Caco-2 (cell line): ENCODE measurements around the gene METTL14. TPM values are rescaled to one million over a fixed set of nuclear protein-coding genes. Genes with fewer than 3 reads are reported as not detected.

ENCODE experiments used
- BruUV-seq: library from RNA; stranded (reverse); fragments of 400-500 nt; replicated peaks from 2 replicates; lab custom pipeline; 2021; lab: Mats Ljungman, UMichigan
- CTCF ChIA-PET: fragments of 300-600 bp; sonication (Branson Sonifier 250); formaldehyde crosslinking; loops from one replicate; lab custom pipeline; 2022; ENCODE audit warnings: antibody characterized with exemption; lab: Charles Lee
- POLR2A ChIA-PET: fragments of 300-600 bp; sonication (Branson Sonifier 250); formaldehyde crosslinking; loops from one replicate; lab custom pipeline; 2022; ENCODE audit warnings: antibody characterized with exemption; lab: Charles Lee
- DNase-seq, 2 experiments: peaks; one replicate each; pipeline versions ENCODE4 v3.0.0 to v3.0.0-alpha.2; 2020 to 2022
- H3K27me3 ChIP-seq: replicated peaks from 2 replicates; pipeline ENCODE4 v1.6.0; 2011; ENCODE audit warnings: low read length; ENCODE audit not compliant: control insufficient read depth, insufficient read depth
- H3K36me3 ChIP-seq: 2 replicates; pipeline ENCODE4 v1.5.1; 2011; ENCODE audit warnings: low read length; ENCODE audit not compliant: control insufficient read depth, insufficient read depth
- H3K4me1 ChIP-seq: fragments of 250-450 bp; sonication (Bioruptor Pico); 2 replicates; pipeline ENCODE4 v1.5.1; 2020; ENCODE audit warnings: mild to moderate bottlenecking
- H3K4me3 ChIP-seq: 2 replicates; pipeline ENCODE4 v1.5.1; 2011; ENCODE audit warnings: low read depth, mild to moderate bottlenecking, control low read depth, low read length
- H3K9me3 ChIP-seq: fragments of 250-450 bp; sonication (Bioruptor Pico); 2 replicates; pipeline ENCODE4 v1.5.1; 2020; ENCODE audit warnings: mild to moderate bottlenecking, moderate library complexity
- H3K27ac Mint-ChIP-seq: one replicate; pipeline ENCODE4 v1.8.0; 2022; ENCODE audit warnings: mixed read lengths; ENCODE audit not compliant: unreplicated experiment
- H3K27me3 Mint-ChIP-seq: one replicate; pipeline ENCODE4 v1.8.0; 2022; ENCODE audit warnings: mixed read lengths; ENCODE audit not compliant: insufficient read depth, unreplicated experiment
- H3K36me3 Mint-ChIP-seq: one replicate; pipeline ENCODE4 v1.8.0; 2022; ENCODE audit warnings: mild to moderate bottlenecking, mixed read lengths; ENCODE audit not compliant: insufficient read depth, unreplicated experiment
- H3K4me1 Mint-ChIP-seq: one replicate; pipeline ENCODE4 v1.8.0; 2022; ENCODE audit warnings: low read depth, mixed read lengths; ENCODE audit not compliant: unreplicated experiment
- H3K4me3 Mint-ChIP-seq: one replicate; pipeline ENCODE4 v1.8.0; 2022; ENCODE audit warnings: mild to moderate bottlenecking, moderate library complexity, mixed read lengths; ENCODE audit not compliant: unreplicated experiment
- H3K9me3 Mint-ChIP-seq: one replicate; pipeline ENCODE4 v1.8.0; 2022; ENCODE audit warnings: mixed read lengths; ENCODE audit not compliant: unreplicated experiment
- intact Hi-C: fragments of 100-400 bp; cut with micrococcal nuclease; formaldehyde crosslinking; loops from one replicate; pipeline ENCODE4 v1.10.0; 2022; ENCODE audit not compliant: unreplicated experiment
- total RNA-seq: library from RNA; stranded (reverse); gene quantifications from 2 replicates; pipeline ENCODE4 v1.2.3, GENCODE V29; 2022
- TF ChIP-seq, protein P1 (sequence below), 2 experiments: fragments of 200-600 bp in 1 of 2; IDR thresholded peaks; 1 replicate in 1 of 2; 2 replicates in 1 of 2; pipeline versions ENCODE4 v1.5.1 to v1.8.0; 2011 to 2022; ENCODE audit warnings: antibody characterized with exemption in 1 of 2, control low read depth in 1 of 2, inconsistent platforms in 1 of 2, low read depth in 1 of 2, low read length in 1 of 2, mild to moderate bottlenecking in 1 of 2, moderate library complexity in 1 of 2; ENCODE audit not compliant: insufficient read depth in 1 of 2, severe bottlenecking in 1 of 2, unreplicated experiment in 1 of 2

The METTL14 gene
- total RNA-seq, 1 experiment from 2014 or later, result 46.7 TPM

DNA sequence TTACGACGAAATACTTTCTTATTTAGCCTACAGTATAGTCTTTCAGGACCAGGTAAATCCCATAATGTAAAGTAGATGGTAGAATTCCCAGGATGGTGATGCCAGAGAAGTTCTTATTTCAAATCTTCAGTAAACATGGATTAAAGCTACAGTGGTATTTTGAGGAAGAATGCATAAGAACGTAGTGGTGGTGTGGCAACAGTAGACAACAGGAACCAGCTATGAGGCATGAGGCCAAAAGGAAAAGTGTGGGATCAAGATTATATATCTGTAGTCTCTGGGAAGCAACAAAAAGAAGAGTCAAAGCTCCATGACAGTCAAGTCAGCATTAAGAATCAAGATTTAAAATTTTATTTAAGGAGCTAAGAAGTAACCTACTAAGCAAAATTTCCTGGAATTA, 60.2 kb downstream of the METTL14 start:
- Mint-ChIP-seq H3K36me3 (peaks cover 19% of the 10 kb centered on the region), H3K4me1 (no peaks in the 10 kb centered on the region), H3K9me3 (no peaks in the 10 kb centered on the region), H3K27me3 (no peaks in the 10 kb centered on the region), H3K4me3 (no peak overlapping the region), H3K27ac (no peak overlapping the region)
- BruUV-seq, result no TSS peak
- POLR2A ChIA-PET, result interaction anchor here (0.6 kb wide), 1 partner anchor 124 kb away, joined by 3 read pairs; no protein-coding TSS in a partner anchor
- no peak for DNase-seq
- intact Hi-C loops, result no loop called here
- CTCF ChIA-PET, result no interaction called here
- H3K4me3 ChIP-seq, result no peak overlapping the region
- no peaks in the 10 kb centered on the region for H3K36me3 ChIP-seq
- no peaks in the 10 kb centered on the region for H3K4me1 ChIP-seq
- TF ChIP-seq, protein P1, sequence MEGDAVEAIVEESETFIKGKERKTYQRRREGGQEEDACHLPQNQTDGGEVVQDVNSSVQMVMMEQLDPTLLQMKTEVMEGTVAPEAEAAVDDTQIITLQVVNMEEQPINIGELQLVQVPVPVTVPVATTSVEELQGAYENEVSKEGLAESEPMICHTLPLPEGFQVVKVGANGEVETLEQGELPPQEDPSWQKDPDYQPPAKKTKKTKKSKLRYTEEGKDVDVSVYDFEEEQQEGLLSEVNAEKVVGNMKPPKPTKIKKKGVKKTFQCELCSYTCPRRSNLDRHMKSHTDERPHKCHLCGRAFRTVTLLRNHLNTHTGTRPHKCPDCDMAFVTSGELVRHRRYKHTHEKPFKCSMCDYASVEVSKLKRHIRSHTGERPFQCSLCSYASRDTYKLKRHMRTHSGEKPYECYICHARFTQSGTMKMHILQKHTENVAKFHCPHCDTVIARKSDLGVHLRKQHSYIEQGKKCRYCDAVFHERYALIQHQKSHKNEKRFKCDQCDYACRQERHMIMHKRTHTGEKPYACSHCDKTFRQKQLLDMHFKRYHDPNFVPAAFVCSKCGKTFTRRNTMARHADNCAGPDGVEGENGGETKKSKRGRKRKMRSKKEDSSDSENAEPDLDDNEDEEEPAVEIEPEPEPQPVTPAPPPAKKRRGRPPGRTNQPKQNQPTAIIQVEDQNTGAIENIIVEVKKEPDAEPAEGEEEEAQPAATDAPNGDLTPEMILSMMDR (IDR thresholded peaks at IDR 0.05; ENCODE audit: insufficient read depth in 1 of 2, low read depth in 1 of 2, low read length in 1 of 2, severe bottlenecking in 1 of 2, unreplicated experiment in 1 of 2), result no peak
- no peaks in the 10 kb centered on the region for H3K9me3 ChIP-seq
- no peaks in the 10 kb centered on the region for H3K27me3 ChIP-seq

DNA sequence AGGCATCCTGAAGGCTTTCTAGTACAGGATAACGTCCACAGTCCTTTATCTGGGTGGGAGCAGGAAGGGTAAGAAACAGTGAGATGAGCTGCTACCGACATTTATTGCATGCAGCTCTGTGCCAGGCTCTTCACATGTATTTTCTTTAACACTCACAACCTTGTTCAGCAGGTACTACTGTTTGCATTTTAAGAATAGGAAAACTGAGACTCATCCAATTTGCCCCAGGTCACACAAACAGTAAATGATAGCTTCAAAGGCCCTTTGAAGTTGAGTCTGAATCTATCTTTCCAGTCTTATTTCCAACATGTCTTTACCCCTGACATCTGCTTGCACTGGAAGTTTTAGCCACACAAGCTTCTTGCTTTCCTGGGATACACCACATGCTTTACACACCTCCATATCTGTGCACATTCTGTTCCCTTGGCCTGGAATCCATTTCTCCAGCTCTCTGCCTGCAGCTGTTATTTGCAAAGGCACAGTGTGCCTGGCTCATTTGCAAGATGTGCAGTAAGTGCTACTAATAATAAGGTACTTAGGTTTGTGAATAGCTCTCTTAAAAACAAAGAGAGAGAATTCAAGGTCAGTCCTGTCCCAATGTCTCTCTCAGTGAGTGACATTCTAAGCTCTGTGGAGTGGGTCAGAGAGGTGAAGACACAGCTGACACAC, 61.2 kb downstream of the METTL14 start:
- intact Hi-C loops, result no loop called here
- no peak for DNase-seq
- TF ChIP-seq, protein P1 (IDR thresholded peaks at IDR 0.05; ENCODE audit: insufficient read depth in 1 of 2, low read depth in 1 of 2, low read length in 1 of 2, severe bottlenecking in 1 of 2, unreplicated experiment in 1 of 2), result no peak
- ChIA-PET POLR2A (no interaction called here), CTCF (no interaction called here)
- Histone ChIP-seq H3K27me3 (no peaks in the 10 kb centered on the region), H3K9me3 (no peaks in the 10 kb centered on the region), H3K4me1 (no peaks in the 10 kb centered on the region), H3K4me3 (no peak overlapping the region), H3K36me3 (no peaks in the 10 kb centered on the region)
- no peaks in the 10 kb centered on the region for H3K9me3 Mint-ChIP-seq
- BruUV-seq, result no TSS peak
- no peak overlapping the region for H3K27ac Mint-ChIP-seq
- peaks cover 23% of the 10 kb centered on the region for H3K36me3 Mint-ChIP-seq
- H3K4me3 Mint-ChIP-seq, result no peak overlapping the region
- no peaks in the 10 kb centered on the region for H3K4me1 Mint-ChIP-seq
- no peaks in the 10 kb centered on the region for H3K27me3 Mint-ChIP-seq

DNA sequence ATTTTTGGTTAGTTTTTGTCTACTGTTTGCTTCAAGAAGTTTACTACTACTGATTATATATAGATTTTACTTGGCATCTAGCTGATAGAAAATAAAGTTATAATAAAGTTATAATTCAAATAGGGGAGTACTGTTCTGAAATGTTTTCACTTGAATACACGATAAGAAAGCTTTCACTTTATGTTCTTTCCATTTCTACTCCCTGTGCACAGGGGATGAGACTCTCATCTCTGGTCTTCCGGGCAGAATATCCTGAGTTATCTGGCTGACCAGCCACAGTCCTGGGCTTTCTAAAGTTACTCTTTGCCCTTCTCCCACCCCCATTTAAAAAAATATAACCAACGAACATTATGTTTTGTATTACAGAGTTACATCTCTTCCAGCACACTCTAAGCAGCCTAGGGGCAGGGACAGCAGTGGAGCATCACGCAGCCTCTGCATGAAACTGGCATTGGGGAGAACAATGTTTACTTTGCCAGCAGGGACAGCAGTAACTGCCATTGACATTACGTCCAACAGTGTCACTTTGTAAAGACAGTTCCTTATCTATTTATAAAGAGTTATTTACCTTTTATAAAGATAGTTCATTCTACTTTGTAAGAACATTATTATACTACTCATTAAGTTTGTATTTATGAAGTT, 64.3 kb downstream of the METTL14 start:
- Mint-ChIP-seq H3K27ac (no peak overlapping the region), H3K4me1 (peaks cover 6% of the 10 kb centered on the region), H3K27me3 (no peaks in the 10 kb centered on the region), H3K36me3 (peaks cover 16% of the 10 kb centered on the region), H3K9me3 (no peaks in the 10 kb centered on the region), H3K4me3 (no peak overlapping the region)
- H3K4me3 ChIP-seq, result no peak overlapping the region
- intact Hi-C loops, result no loop called here
- TF ChIP-seq, protein P1 (IDR thresholded peaks at IDR 0.05; ENCODE audit: insufficient read depth in 1 of 2, low read depth in 1 of 2, low read length in 1 of 2, severe bottlenecking in 1 of 2, unreplicated experiment in 1 of 2), result no peak
- DNase-seq, result no peak
- no peaks in the 10 kb centered on the region for H3K4me1 ChIP-seq
- H3K27me3 ChIP-seq, result no peaks in the 10 kb centered on the region
- no peaks in the 10 kb centered on the region for H3K36me3 ChIP-seq
- BruUV-seq, result no TSS peak
- ChIA-PET CTCF (no interaction called here), POLR2A (no interaction called here)
- H3K9me3 ChIP-seq, result no peaks in the 10 kb centered on the region
